ENCODE results near the gene TEAD4.
A peak's percentile ranks its signal among the peaks of the same experiment; 100 is the strongest.

TEAD4 gene

GRCh38 chr12:3034067-3034750 lies 75.0 kb downstream of the TEAD4 start:
- peak; percentile 70 for DNase-seq

- DNase-seq = no peak
Measured at GRCh38 chr12:3035171-3035570, 76.0 kb downstream of the TEAD4 start.

- no peak for DNase-seq
Measured at GRCh38 chr12:3035815-3036702, 76.9 kb downstream of the TEAD4 start.

- no peak for DNase-seq
Measured at GRCh38 chr12:3036901-3037600, 77.9 kb downstream of the TEAD4 start.

- DNase-seq = no peak
Measured at GRCh38 chr12:3038166-3038565, 79.0 kb downstream of the TEAD4 start.

- no peak for DNase-seq
Measured at GRCh38 chr12:3038926-3039510, 79.8 kb downstream of the TEAD4 start.

- no peak for DNase-seq
Measured at GRCh38 chr12:3040026-3040656, 80.9 kb downstream of the TEAD4 start.

- no peak for DNase-seq
Measured at GRCh38 chr12:3040663-3041544, 81.7 kb downstream of the TEAD4 start.

GRCh38 chr12:3041558-3042164 lies 82.5 kb downstream of the TEAD4 start:
- peak; percentile 75 for DNase-seq

- DNase-seq = no peak
Measured at GRCh38 chr12:3042394-3042793, 83.2 kb downstream of the TEAD4 start.

GRCh38 chr12:3042826-3043225 lies 83.6 kb downstream of the TEAD4 start:
- no peak for DNase-seq

- no peak for DNase-seq
Measured at GRCh38 chr12:3043406-3043805, 84.2 kb downstream of the TEAD4 start.

GRCh38 chr12:3044141-3044630 lies 85.0 kb downstream of the TEAD4 start:
- DNase-seq = no peak

GRCh38 chr12:3045494-3045893 lies 86.3 kb downstream of the TEAD4 start:
- DNase-seq = no peak

GRCh38 chr12:3045989-3046388 lies 86.8 kb downstream of the TEAD4 start:
- no peak for DNase-seq

GRCh38 chr12:3046441-3047200 lies 87.4 kb downstream of the TEAD4 start:
- DNase-seq = no peak

GRCh38 chr12:3047961-3048360 lies 88.8 kb downstream of the TEAD4 start:
- no peak for DNase-seq

GRCh38 chr12:3048540-3048939 lies 89.3 kb downstream of the TEAD4 start:
- DNase-seq = no peak

GRCh38 chr12:3049176-3049575 lies 90.0 kb downstream of the TEAD4 start:
- no peak for DNase-seq

- no peak for DNase-seq
Measured at GRCh38 chr12:3049611-3050249, 90.5 kb downstream of the TEAD4 start.

All from activated CD4-positive, alpha-beta T cell treated with anti-CD3 and anti-CD28 coated beads for 48 hours (primary cell).